Right atrium auricular region (tissue), 2 donors: ENCODE data around the gene OR6K6. TPM values are rescaled to one million over a fixed set of nuclear protein-coding genes. Genes with fewer than 3 reads are reported as not detected.

Source experiments
- DNase-seq: peaks from one replicate; pipeline ENCODE4 v3.0.0-alpha.2; 2019; ENCODE audit warnings: low spot score
- H3K27ac ChIP-seq, 2 donors: fragments of 200-600 bp; sonication (generic); 1 replicate in 1 of 2; 2 replicates in 1 of 2; pipeline ENCODE4 v1.5.1; 2016 to 2019
- H3K27me3 ChIP-seq, 2 donors: fragments of 200-600 bp; sonication (generic); one replicate each; pipeline versions ENCODE4 v1.5.1 to v1.6.0; 2017 to 2019
- H3K36me3 ChIP-seq: fragments of 200-600 bp; sonication (generic); one replicate; pipeline ENCODE4 v1.5.1; 2016
- H3K4me1 ChIP-seq, 2 donors: fragments of 200-600 bp; sonication (generic); one replicate each; pipeline versions ENCODE4 v1.5.1 to v1.6.0; 2017 to 2019
- H3K4me3 ChIP-seq, 2 donors: fragments of 200-600 bp; sonication (generic); 1 replicate in 1 of 2; 2 replicates in 1 of 2; pipeline ENCODE4 v1.5.1; 2017 to 2019; ENCODE audit warnings: mild to moderate bottlenecking in 1 of 2, moderate library complexity in 1 of 2
- H3K9me3 ChIP-seq, 2 donors: fragments of 200-600 bp; sonication (generic); one replicate each; pipeline ENCODE4 v1.5.1; 2019
- total RNA-seq, 2 donors: library from RNA; depleted of rRNA; stranded (reverse); fragments of >200 nt; gene quantifications; one replicate each; pipeline ENCODE4 v1.1.0, GENCODE V29; 2016
- TF ChIP-seq, protein P1 (sequence below), 2 donors: fragments of 200-600 bp; sonication (generic); IDR thresholded peaks; one replicate each; pipeline ENCODE4 v1.5.1; 2019; ENCODE audit warnings: antibody characterized with exemption in 2 of 2

Gene OR6K6
- total RNA-seq, 2 donors from 2014 or later, result not detected

DNA sequence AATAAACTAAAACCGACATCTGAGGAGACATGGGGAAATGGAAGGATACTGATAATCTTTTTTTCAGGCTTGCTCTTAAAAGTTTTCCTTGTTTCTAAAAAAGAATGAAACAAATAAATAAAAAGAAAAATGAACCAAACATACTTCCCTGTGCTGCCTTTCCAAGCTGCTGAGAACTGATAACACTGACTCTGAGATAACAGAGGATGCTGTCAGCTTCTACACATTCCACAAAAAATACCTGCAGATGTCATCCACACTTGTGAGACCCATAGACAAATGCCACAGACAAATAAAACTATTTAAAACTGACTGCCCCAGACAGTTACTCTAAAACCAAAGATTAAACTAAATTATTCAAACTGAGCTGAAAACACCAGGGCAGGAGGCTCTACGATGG lies 22.0 kb upstream of the OR6K6 start:
- Histone ChIP-seq H3K27ac (no peak overlapping the region), H3K4me1 (no peaks in the 10 kb centered on the region), H3K27me3 (no peaks in the 10 kb centered on the region), H3K4me3 (no peak overlapping the region), H3K36me3 (no peaks in the 10 kb centered on the region), H3K9me3 (no peaks in the 10 kb centered on the region)
- no peak for DNase-seq
- TF ChIP-seq, protein P1, sequence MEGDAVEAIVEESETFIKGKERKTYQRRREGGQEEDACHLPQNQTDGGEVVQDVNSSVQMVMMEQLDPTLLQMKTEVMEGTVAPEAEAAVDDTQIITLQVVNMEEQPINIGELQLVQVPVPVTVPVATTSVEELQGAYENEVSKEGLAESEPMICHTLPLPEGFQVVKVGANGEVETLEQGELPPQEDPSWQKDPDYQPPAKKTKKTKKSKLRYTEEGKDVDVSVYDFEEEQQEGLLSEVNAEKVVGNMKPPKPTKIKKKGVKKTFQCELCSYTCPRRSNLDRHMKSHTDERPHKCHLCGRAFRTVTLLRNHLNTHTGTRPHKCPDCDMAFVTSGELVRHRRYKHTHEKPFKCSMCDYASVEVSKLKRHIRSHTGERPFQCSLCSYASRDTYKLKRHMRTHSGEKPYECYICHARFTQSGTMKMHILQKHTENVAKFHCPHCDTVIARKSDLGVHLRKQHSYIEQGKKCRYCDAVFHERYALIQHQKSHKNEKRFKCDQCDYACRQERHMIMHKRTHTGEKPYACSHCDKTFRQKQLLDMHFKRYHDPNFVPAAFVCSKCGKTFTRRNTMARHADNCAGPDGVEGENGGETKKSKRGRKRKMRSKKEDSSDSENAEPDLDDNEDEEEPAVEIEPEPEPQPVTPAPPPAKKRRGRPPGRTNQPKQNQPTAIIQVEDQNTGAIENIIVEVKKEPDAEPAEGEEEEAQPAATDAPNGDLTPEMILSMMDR (IDR thresholded peaks at IDR 0.05), result no peak

DNA sequence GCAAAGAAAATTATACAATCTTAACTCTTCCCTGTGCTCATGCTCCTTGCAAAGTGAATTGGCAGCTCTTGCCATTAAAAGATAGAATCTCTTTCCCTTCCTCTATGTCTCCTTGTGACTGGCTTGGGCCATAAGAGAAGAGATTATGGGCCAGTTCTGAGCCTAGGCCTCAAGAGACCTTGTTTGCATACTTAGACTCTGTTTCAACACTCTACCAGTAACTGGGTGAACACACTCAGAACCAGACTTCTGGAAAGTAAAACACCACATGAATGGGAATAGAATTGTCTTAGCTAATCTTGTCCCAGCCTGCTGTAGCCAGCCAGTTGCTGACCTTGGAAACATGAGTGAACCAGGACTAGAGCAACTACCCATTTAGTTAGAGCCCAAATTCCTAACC lies 18.7 kb upstream of the OR6K6 start:
- no peaks in the 10 kb centered on the region for H3K27me3 ChIP-seq
- H3K9me3 ChIP-seq, result no peaks in the 10 kb centered on the region
- H3K4me1 ChIP-seq, result no peaks in the 10 kb centered on the region
- no peak overlapping the region for H3K4me3 ChIP-seq
- no peak for DNase-seq
- no peaks in the 10 kb centered on the region for H3K36me3 ChIP-seq
- H3K27ac ChIP-seq, result no peak overlapping the region
- TF ChIP-seq, protein P1 (IDR thresholded peaks at IDR 0.05), result no peak

DNA sequence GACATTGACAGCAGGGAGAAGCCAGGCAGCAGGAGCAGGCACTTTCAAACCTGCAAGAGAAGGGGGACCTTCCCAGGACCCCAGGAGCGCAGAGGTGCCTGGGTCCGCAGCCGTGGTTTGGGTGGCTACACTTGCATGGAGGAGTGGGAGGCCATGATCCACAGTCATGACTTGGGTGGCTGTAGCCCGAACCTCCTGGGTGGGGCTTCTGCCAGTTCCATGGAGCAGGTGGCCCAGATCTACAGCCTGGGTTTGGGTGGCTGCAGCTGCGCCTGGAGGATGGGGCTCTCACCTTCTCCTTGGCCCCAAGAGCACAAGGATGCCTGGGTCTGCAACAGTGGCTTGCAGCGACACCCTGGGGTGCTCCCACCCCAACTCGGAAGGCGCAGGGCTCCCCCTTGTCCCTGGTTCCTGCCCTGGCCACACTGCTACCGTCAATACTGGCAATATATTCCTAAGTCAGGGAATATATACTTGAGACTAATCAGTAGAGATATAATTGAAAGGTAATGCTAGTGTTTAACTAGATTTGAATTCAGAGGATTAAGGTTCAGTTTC lies 2.3 kb upstream of the OR6K6 start:
- TF ChIP-seq, protein P1 (IDR thresholded peaks at IDR 0.05), result no peak
- Histone ChIP-seq H3K4me1 (no peaks in the 10 kb centered on the region), H3K27ac (no peak overlapping the region), H3K9me3 (no peaks in the 10 kb centered on the region), H3K36me3 (no peaks in the 10 kb centered on the region), H3K4me3 (no peak overlapping the region), H3K27me3 (no peaks in the 10 kb centered on the region)
- no peak for DNase-seq

DNA sequence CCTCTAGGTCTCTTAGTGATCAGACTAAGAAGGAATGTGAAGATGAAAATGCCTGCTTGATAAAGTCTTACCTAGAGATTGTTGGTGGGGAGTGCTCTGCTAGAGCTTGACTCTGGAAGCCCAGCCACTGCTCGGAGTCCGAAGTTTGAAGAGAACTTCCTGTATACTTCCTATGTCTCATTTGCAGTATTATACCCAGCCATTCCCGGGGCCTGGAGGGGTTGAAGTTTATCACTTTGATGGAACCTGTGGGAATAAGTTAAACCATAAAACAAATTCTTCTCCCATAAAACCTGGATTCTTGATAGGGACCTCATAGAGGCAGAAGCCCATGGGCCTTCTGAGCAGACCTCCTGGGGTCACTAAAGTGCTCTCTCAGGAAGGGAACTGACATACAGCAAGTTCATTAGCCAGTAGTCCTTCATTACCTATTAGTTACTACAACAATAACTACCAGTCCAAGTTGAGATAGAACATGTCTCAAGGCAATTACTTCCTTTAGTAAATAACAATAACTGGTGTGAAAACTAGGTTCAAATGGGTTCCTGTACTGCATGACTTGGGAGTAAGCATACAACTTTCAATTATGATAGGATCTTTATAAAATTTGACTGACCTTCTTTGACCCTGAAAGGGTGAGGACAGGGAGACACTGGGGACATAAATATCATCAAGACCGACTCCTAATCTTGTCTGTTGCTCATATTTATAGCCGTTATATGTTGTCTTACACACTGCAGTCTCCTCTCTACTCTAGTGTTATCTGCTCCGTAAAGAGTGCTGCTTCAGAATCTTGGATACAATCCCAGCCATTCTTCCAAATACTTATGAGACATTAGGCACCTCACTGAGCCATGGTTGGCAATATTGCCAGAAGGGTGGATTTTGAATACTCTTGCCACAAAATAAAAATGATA lies 17.7 kb downstream of the OR6K6 start, which contains the start of gene OR6N1:
Gene OR6N1 (minus strand): TSS at position 246 of the 917 bp plus-strand sequence. CDS start 5,513 bp downstream, outside the sequence.
- Histone ChIP-seq H3K27ac (no peak within 1 kb of the TSS), H3K9me3 (no peaks in the 10 kb centered on the region), H3K36me3 (no peaks in the 10 kb centered on the region), H3K4me1 (no peaks in the 10 kb centered on the region), H3K27me3 (no peaks in the 10 kb centered on the region), H3K4me3 (no peak within 1 kb of the TSS)
- no peak for DNase-seq
- TF ChIP-seq, protein P1 (IDR thresholded peaks at IDR 0.05), result no peak

DNA sequence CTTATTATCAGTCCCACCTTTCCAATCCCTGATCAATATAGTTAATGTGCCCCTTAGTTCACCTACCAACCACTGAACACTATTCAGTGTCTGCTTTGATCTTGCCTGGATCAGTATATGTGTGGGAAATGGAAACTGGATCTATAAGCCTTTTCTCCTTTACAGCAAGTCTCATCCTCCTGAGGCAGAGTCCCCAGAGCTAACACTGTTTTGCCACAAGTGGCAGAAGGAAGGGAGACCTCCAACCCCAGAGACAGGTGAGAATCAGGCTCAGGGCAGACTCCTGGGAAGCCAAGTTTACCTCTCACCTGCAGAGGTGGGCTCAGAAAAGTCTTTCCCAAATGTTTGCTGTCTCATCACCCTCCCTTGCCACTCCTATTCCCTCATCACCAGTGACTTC lies 26.6 kb downstream of the OR6K6 start, which contains the start of gene OR6N2:
Gene OR6N2 (minus strand): TSS at position 101 of the 400 bp plus-strand sequence. CDS start 3,569 bp downstream, outside the sequence.
- Histone ChIP-seq H3K4me1 (no peaks in the 10 kb centered on the region), H3K27me3 (no peaks in the 10 kb centered on the region), H3K9me3 (no peaks in the 10 kb centered on the region), H3K27ac (no peak within 1 kb of the TSS), H3K36me3 (no peaks in the 10 kb centered on the region), H3K4me3 (no peak within 1 kb of the TSS)
- TF ChIP-seq, protein P1 (IDR thresholded peaks at IDR 0.05), result no peak
- DNase-seq, result no peak
